CD4-positive, alpha-beta T cell treated with Interferon gamma for 1 hour (primary cell): ENCODE data around the gene TFIP11.
A peak's percentile ranks its signal among the peaks of the same experiment; 100 is the strongest.

ENCODE experiments used
- DNase-seq: peaks from one replicate; pipeline ENCODE4 v3.0.0-alpha.2; 2020

The TFIP11 gene

DNA sequence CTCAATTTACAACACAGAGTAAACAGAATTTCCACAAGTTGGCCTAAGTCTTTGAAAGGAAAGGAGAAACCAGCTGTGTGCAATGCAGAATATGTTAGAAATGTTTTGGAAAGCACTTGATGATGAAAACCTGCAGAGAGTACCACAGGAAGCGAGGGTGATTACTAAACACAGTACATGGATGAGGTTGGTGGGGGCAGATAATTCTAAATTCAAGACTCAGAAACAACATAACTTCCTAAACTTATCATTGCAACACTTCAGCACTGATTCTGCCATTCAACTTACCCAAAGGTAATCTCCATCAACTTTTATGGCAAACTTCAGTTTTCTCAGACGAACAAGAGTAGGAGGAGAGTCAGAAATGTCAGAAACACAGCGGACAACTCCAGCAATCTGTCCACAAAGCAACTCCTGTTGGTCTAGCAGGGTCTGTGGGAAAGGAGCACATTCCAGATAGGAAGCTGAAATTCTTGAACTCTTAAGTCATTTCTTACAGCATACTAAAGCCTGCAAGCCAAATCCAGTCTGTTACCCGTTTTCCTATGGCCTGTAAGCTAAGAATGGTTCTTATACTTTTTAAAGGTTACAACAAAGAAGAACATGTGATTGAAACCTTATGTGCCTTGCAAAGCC, 35.5 kb downstream of the TFIP11 start:
- no peak for DNase-seq

GRCh38 chr22:26474682-26475081, 37.6 kb downstream of the TFIP11 start:
- DNase-seq: no peak

- no peak for DNase-seq
Measured at GRCh38 chr22:26471522-26471921, 40.8 kb downstream of the TFIP11 start.

DNA sequence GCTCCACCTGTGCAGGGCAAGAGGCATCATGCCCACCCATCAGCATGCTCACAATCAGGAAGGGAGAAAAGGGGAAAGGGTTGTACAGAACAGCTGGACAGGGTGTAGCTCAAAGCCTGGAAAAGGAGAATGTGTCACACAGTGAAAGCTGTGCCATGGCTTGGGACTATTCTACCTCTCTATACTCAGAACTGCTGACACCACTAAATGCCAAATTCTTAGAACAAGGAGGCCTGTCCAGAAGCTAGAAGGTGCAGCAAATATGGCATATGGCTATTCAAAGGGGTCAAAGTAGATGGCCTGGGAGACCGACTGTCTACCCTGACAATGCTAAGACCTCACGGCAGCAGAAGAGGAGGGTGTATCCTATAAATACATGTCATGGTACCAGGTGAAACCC, 41.5 kb downstream of the TFIP11 start:
- DNase-seq: no peak

DNA sequence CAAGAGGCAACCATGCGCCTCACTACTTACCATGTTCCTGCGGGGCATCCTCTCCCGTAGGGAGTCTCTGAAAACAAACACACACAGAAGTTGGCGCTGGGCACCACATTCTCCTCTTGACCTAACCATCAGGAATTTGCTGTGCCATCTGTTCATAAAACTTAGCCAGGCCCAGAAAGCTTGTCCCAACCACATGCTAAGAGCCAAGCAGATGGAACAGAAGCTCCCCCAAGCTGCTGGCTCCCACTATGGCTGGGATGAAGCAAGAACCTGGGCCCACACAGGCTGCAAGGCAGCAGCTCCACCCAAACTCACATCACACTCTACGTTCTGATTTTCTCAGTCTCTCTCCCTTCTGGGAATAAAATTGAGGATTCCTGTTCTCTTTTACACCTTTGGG, 46.1 kb downstream of the TFIP11 start:
- DNase-seq: no peak

GRCh38 chr22:26464312-26464711, 48.0 kb downstream of the TFIP11 start:
- no peak for DNase-seq

- DNase-seq: no peak
Measured at GRCh38 chr22:26463688-26464087, 48.6 kb downstream of the TFIP11 start.

GRCh38 chr22:26463101-26463661, 49.1 kb downstream of the TFIP11 start:
- no peak for DNase-seq

- DNase-seq: no peak
Measured at GRCh38 chr22:26462641-26463040, 49.6 kb downstream of the TFIP11 start.

- DNase-seq: no peak
Measured at GRCh38 chr22:26462051-26462450, 50.2 kb downstream of the TFIP11 start.

GRCh38 chr22:26461188-26461810, 51.0 kb downstream of the TFIP11 start:
- peak; percentile 6 for DNase-seq

- DNase-seq: no peak
Measured at GRCh38 chr22:26460202-26460601, 52.1 kb downstream of the TFIP11 start.

GRCh38 chr22:26457661-26458272, 54.5 kb downstream of the TFIP11 start:
- DNase-seq: no peak

- no peak for DNase-seq
Measured at GRCh38 chr22:26453812-26454500, 58.3 kb downstream of the TFIP11 start.

DNA sequence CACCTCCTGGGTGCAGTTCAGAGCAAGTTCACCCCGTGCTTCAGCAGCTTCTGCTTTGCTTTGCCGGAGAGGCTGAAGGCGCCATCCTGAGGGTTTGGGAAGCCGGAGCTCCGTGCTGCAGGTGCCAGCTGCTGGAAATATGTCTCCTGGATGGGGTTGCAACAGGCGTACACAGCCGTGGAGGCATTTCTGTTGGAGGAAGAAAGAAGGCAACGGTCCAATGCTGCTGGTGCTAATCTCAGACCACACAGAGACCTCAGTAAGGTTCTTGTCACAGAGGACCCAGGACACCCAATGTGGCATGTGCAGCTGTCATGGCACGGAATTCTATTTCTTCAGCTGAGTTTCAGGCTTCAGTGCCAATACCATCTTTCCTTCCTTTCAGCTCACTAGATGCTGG, 59.1 kb downstream of the TFIP11 start:
- no peak for DNase-seq

- DNase-seq: no peak
Measured at GRCh38 chr22:26452236-26453016, 59.8 kb downstream of the TFIP11 start.

DNA sequence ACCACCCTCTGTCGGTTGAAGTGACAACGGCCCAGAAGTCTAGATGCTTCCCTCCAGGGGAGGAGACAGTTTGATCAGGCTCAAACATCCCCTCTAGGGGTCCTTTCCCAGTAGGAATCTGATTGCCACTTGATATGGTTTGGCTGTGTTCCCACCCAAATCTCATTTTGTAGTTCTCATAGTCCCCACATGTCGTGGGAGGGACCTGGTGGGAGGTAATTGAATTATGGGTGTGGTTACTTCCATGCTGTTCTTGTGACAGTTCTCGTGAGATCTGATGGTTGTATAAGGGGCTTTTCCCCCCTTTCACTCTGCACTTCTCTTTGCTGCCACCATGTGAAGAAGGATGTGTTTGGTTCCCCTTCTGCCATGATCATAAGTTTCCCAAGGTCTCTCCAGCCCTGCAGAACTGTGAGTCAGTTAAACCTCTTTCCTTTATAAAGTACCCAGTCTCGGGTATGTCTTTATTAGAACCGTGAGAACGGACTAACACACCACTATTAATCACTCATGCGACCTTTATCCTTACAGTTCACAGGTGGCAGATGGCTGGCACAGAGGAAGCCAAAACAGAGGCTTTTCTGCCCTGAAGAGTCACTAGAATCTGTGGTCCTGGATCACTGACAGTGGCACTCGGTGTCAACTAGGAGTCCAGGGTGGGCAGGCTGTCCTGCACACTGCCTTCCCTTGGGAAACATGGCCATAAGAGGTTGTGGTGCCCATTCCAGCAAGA, 61.7 kb downstream of the TFIP11 start:
- DNase-seq: no peak

DNA sequence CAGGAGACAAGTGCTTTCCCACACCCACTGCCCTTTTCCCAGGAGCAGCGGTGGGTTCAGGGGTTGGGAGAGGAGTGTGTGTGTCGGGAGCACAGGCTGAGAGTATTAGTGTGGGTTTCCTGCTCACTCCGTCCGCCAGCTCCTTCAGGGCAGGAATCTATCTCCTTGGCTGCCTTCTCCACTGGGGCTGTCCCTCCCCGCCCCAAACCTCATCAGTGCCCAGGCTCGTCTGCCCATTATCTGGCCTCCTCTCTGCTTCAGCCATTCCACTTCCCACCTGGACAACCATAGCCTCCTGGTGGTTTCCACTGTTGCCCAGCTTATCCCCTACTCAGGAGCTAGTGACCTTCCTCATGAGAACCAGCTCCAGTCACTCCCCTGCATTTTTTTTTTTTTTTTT, 63.3 kb downstream of the TFIP11 start:
- no peak for DNase-seq

DNA sequence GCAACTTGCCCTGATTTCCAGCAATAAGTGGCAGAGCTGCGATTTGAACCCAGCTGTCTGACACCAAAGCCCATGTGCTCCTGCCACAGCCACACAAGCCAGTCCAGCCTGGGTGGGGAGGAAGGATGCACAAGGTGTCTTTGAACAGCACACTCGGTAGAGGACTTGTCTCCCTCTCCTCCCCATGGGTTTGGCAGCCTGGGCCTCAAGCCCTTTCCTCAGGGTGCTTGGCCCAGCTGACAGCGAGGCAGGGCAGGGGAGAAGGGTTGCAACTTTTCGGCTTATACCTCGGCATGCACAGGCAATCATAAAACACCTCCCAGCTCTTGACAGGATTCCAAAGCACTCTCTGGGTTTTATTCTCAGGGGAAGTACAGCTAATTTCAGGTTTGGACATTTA, 63.9 kb downstream of the TFIP11 start:
- no peak for DNase-seq

DNA sequence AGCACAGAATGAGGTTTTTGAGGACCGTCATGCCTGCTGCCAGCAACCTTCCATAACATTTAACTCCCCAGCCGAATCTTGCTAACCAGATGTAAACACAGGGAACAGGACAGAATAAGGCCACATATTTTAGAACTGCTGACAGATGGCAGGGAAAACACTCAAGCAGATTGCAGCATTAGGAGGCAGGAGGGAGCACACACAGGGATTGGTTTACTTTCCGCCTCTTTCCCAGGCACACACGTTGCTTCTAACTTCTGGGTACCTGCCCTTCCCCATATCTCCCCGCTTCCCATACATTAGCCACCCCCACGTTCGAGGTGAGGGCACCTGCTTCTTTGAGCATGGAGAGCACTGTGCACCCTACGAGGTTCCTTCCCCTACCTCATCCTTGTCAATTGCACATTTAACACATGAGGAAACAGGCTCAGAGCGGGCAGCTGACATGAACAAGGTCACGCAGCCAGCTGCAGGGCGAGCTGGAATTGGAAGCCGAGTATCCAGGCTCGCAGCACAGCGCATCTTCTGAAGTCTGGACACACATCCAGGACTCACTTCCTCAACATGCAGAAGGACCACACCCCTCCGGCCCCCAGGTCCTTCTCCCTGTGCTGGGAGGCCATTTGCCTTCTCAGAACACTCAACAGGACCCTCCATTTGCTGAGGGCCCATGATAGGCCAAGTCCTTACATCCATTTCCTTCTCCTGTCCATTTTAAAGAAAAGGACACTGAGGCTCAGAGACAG, 64.5 kb downstream of the TFIP11 start:
- DNase-seq: no peak

- DNase-seq: no peak
Measured at GRCh38 chr22:26446808-26447515, 65.3 kb downstream of the TFIP11 start.
